Central memory CD4-positive, alpha-beta T cell (primary cell): ENCODE data around the gene RTTN.
A peak's percentile ranks its signal among the peaks of the same experiment; 100 is the strongest.

Experiments used
- DNase-seq: peaks from one replicate; pipeline ENCODE4 v3.0.0; 2022

The RTTN gene

GRCh38 chr18:70197026-70197425 is 8.5 kb downstream of the RTTN start:
- DNase-seq: no peak

GRCh38 chr18:70195852-70196434 is 9.5 kb downstream of the RTTN start:
- peak; percentile 9 for DNase-seq

GRCh38 chr18:70195014-70195614 is 10.4 kb downstream of the RTTN start:
- no peak for DNase-seq

GRCh38 chr18:70194227-70194890 is 11.1 kb downstream of the RTTN start:
- no peak for DNase-seq

GRCh38 chr18:70190529-70190928 is 15.0 kb downstream of the RTTN start:
- no peak for DNase-seq

GRCh38 chr18:70188113-70188512 is 17.4 kb downstream of the RTTN start:
- no peak for DNase-seq

- DNase-seq: no peak
Observed at GRCh38 chr18:70183441-70183840, 22.0 kb downstream of the RTTN start.

GRCh38 chr18:70182548-70182947 is 22.9 kb downstream of the RTTN start:
- no peak for DNase-seq

- no peak for DNase-seq
Observed at GRCh38 chr18:70181725-70182124, 23.8 kb downstream of the RTTN start.

- no peak for DNase-seq
Observed at GRCh38 chr18:70181015-70181414, 24.5 kb downstream of the RTTN start.

- no peak for DNase-seq
Observed at GRCh38 chr18:70176537-70176936, 28.9 kb downstream of the RTTN start.

GRCh38 chr18:70175216-70175615 is 30.3 kb downstream of the RTTN start:
- no peak for DNase-seq

- no peak for DNase-seq
Observed at GRCh38 chr18:70172225-70172624, 33.3 kb downstream of the RTTN start.

GRCh38 chr18:70169747-70170146 is 35.7 kb downstream of the RTTN start:
- DNase-seq: no peak

GRCh38 chr18:70166668-70167067 is 38.8 kb downstream of the RTTN start:
- no peak for DNase-seq

- no peak for DNase-seq
Observed at GRCh38 chr18:70165936-70166335, 39.6 kb downstream of the RTTN start.

GRCh38 chr18:70160073-70160678 is 45.3 kb downstream of the RTTN start:
- DNase-seq: no peak

- no peak for DNase-seq
Observed at GRCh38 chr18:70158992-70159717, 46.3 kb downstream of the RTTN start.

- DNase-seq: no peak
Observed at GRCh38 chr18:70156886-70157285, 48.6 kb downstream of the RTTN start.

- DNase-seq: no peak
Observed at GRCh38 chr18:70154591-70155194, 50.8 kb downstream of the RTTN start.

- DNase-seq: no peak
Observed at GRCh38 chr18:70151614-70152013, 53.9 kb downstream of the RTTN start.

GRCh38 chr18:70149616-70150301 is 55.7 kb downstream of the RTTN start:
- DNase-seq: no peak
